Measurements from ENCODE around the gene LYSMD2. TPM values are rescaled to one million over a fixed set of nuclear protein-coding genes. Genes with fewer than 3 reads are reported as not detected.

Gene LYSMD2
- total RNA-seq, 4 donors from 2014 or later, result 5.5 to 11.1 (median 9.5) TPM

GRCh38 chr15:51687565-51687964, 49.9 kb downstream of the LYSMD2 start:
- no peak for TF ChIP-seq CTCF (IDR thresholded peaks at IDR 0.05; ENCODE audit: low read depth)

GRCh38 chr15:51681303-51681963, 56.0 kb downstream of the LYSMD2 start, which contains the start of gene SCG3:
TSS of gene SCG3 (plus strand) at chr15:51681503. CDS start at chr15:51681756, 253 bp downstream.
- no peak for TF ChIP-seq CTCF (IDR thresholded peaks at IDR 0.05; ENCODE audit: low read depth)

GRCh38 chr15:51680321-51680720, 57.1 kb downstream of the LYSMD2 start:
- no peak for TF ChIP-seq CTCF (IDR thresholded peaks at IDR 0.05; ENCODE audit: low read depth)

- TF ChIP-seq CTCF (IDR thresholded peaks at IDR 0.05; ENCODE audit: low read depth), result no peak
Observed at GRCh38 chr15:51678096-51678495, 59.4 kb downstream of the LYSMD2 start.

- TF ChIP-seq CTCF (IDR thresholded peaks at IDR 0.05; ENCODE audit: low read depth), result no peak
Observed at GRCh38 chr15:51677452-51677851, 60.0 kb downstream of the LYSMD2 start.

GRCh38 chr15:51677021-51677420, 60.4 kb downstream of the LYSMD2 start:
- no peak for TF ChIP-seq CTCF (IDR thresholded peaks at IDR 0.05; ENCODE audit: low read depth)

GRCh38 chr15:51675234-51675633, 62.2 kb downstream of the LYSMD2 start:
- no peak for TF ChIP-seq CTCF (IDR thresholded peaks at IDR 0.05; ENCODE audit: low read depth)

Other genes with a start within 250 kb of the LYSMD2 start
- 100 to 1,000 TPM in 1 of 4 donors, 10 to 100 TPM in 3; 35.2 to 215 (median 77.5) TPM for gene DMXL2, start 114.9 kb downstream of the LYSMD2 start, total RNA-seq
- not detected for gene SCG3, start 56.2 kb downstream of the LYSMD2 start, total RNA-seq
- gene TMOD2, start 13.9 kb upstream of the LYSMD2 start, total RNA-seq, result 10 to 100 TPM in 3 of 4 donors, 1 to 10 TPM in 1; 7.9 to 12.4 (median 11.2) TPM
- gene TMOD3, start 92.0 kb upstream of the LYSMD2 start, total RNA-seq, result 10 to 100 TPM; 26.7 to 37.3 (median 30.2) TPM
- gene LEO1, start 234.1 kb upstream of the LYSMD2 start, total RNA-seq, result 10 to 100 TPM in 3 of 4 donors, 1 to 10 TPM in 1; 9.5 to 13.2 (median 10.9) TPM

All from subcutaneous adipose tissue (tissue), 4 donors.